Measurements from ENCODE around the gene NT5E.

Gene NT5E

GRCh38 chr6:85406641-85407075 lies 43.2 kb upstream of the NT5E start:
- H3F3A ChIP-seq (ENCODE audit: control insufficient read depth, insufficient read depth): no peaks in the 10 kb centered on the region
- no peaks in the 10 kb centered on the region for H3K36me3 ChIP-seq (ENCODE audit: control insufficient read depth, low read length)
- H3K4me2 ChIP-seq (ENCODE audit: low read length): no peak overlapping the region
- no peaks in the 10 kb centered on the region for H3K9me3 ChIP-seq (ENCODE audit: control insufficient read depth, insufficient read depth, low read length)
- H3K27ac ChIP-seq (ENCODE audit: low read depth, low read length): no peak overlapping the region
- H3K79me2 ChIP-seq (ENCODE audit: control insufficient read depth, low read length): no peaks in the 10 kb centered on the region
- H3K4me1 ChIP-seq (ENCODE audit: control insufficient read depth, low read length): no peaks in the 10 kb centered on the region
- peaks cover 10% of the 10 kb centered on the region; the same call in 1 of the 2 replicates for H3K27me3 ChIP-seq (ENCODE audit: control insufficient read depth, low read length)
- H4K20me1 ChIP-seq (ENCODE audit: control insufficient read depth, insufficient read depth, low read depth, low read length): no peaks in the 10 kb centered on the region
- TF ChIP-seq CTCF (IDR thresholded peaks at IDR 0.05; ENCODE audit: low read depth, low read length, poor library complexity, severe bottlenecking) (no peak), EZH2phosphoT487 (IDR thresholded peaks at IDR 0.05; ENCODE audit: borderline replicate concordance, low read length) (no peak)
- no peaks in the 10 kb centered on the region for H3K9me2 ChIP-seq (replicated peaks; ENCODE audit: control insufficient read depth, low read length)
- no peak overlapping the region for H3K4me3 ChIP-seq (ENCODE audit: low read length)

- no peaks in the 10 kb centered on the region for H4K20me1 ChIP-seq (ENCODE audit: control insufficient read depth, insufficient read depth, low read depth, low read length)
- H3K4me1 ChIP-seq (ENCODE audit: control insufficient read depth, low read length): no peaks in the 10 kb centered on the region
- H3K27ac ChIP-seq (ENCODE audit: low read depth, low read length): no peak overlapping the region
- no peaks in the 10 kb centered on the region for H3K36me3 ChIP-seq (ENCODE audit: control insufficient read depth, low read length)
- no peaks in the 10 kb centered on the region for H3K9me3 ChIP-seq (ENCODE audit: control insufficient read depth, insufficient read depth, low read length)
- H3F3A ChIP-seq (ENCODE audit: control insufficient read depth, insufficient read depth): no peaks in the 10 kb centered on the region
- H3K9me2 ChIP-seq (replicated peaks; ENCODE audit: control insufficient read depth, low read length): no peaks in the 10 kb centered on the region
- H3K4me2 ChIP-seq (ENCODE audit: low read length): no peak overlapping the region
- no peaks in the 10 kb centered on the region for H3K79me2 ChIP-seq (ENCODE audit: control insufficient read depth, low read length)
- TF ChIP-seq CTCF (IDR thresholded peaks at IDR 0.05; ENCODE audit: low read depth, low read length, poor library complexity, severe bottlenecking) (no peak), EZH2phosphoT487 (IDR thresholded peaks at IDR 0.05; ENCODE audit: borderline replicate concordance, low read length) (no peak)
- H3K27me3 ChIP-seq (ENCODE audit: control insufficient read depth, low read length): peaks cover 10% of the 10 kb centered on the region; the same call in 1 of the 2 replicates
- H3K4me3 ChIP-seq (ENCODE audit: low read length): no peak overlapping the region
Observed at GRCh38 chr6:85408039-85408438, 41.8 kb upstream of the NT5E start.

GRCh38 chr6:85412911-85413430 lies 36.9 kb upstream of the NT5E start:
- Histone ChIP-seq H3K9me3 (ENCODE audit: control insufficient read depth, insufficient read depth, low read length) (no peaks in the 10 kb centered on the region), H3F3A (ENCODE audit: control insufficient read depth, insufficient read depth) (no peaks in the 10 kb centered on the region), H3K27me3 (ENCODE audit: control insufficient read depth, low read length) (no peaks in the 10 kb centered on the region), H3K36me3 (ENCODE audit: control insufficient read depth, low read length) (no peaks in the 10 kb centered on the region), H3K79me2 (ENCODE audit: control insufficient read depth, low read length) (no peaks in the 10 kb centered on the region), H3K4me3 (ENCODE audit: low read length) (no peak overlapping the region), H3K4me2 (ENCODE audit: low read length) (no peak overlapping the region), H3K9me2 (replicated peaks; ENCODE audit: control insufficient read depth, low read length) (no peaks in the 10 kb centered on the region), H3K27ac (ENCODE audit: low read depth, low read length) (no peak overlapping the region), H3K4me1 (ENCODE audit: control insufficient read depth, low read length) (no peaks in the 10 kb centered on the region), H4K20me1 (ENCODE audit: control insufficient read depth, insufficient read depth, low read depth, low read length) (no peaks in the 10 kb centered on the region)
- no peak for TF ChIP-seq EZH2phosphoT487 (IDR thresholded peaks at IDR 0.05; ENCODE audit: borderline replicate concordance, low read length)
- TF ChIP-seq CTCF (IDR thresholded peaks at IDR 0.05; ENCODE audit: low read depth, low read length, poor library complexity, severe bottlenecking): no peak
